GM21619 (cell line): ENCODE measurements around the gene SEZ6L.

ENCODE experiments used
- ATAC-seq: cut with Tn5 transposase; IDR thresholded peaks from one replicate; pipeline ENCODE4 v1.9.1; 2021; ENCODE audit not compliant: unreplicated experiment

SEZ6L gene

GRCh38 chr22:26174280-26174679 is 5.0 kb downstream of the SEZ6L start:
- ATAC-seq, result no peak

GRCh38 chr22:26182723-26183122 is 13.5 kb downstream of the SEZ6L start:
- ATAC-seq, result no peak

GRCh38 chr22:26185190-26185589 is 15.9 kb downstream of the SEZ6L start:
- no peak for ATAC-seq

GRCh38 chr22:26188341-26188740 is 19.1 kb downstream of the SEZ6L start:
- no peak for ATAC-seq

GRCh38 chr22:26194313-26194712 is 25.1 kb downstream of the SEZ6L start:
- no peak for ATAC-seq

- ATAC-seq, result no peak
These were observed 25.6 kb downstream of the SEZ6L start for GRCh38 chr22:26194877-26195276.

GRCh38 chr22:26196657-26197056 is 27.4 kb downstream of the SEZ6L start:
- ATAC-seq, result no peak

- no peak for ATAC-seq
These were observed 28.2 kb downstream of the SEZ6L start for GRCh38 chr22:26197425-26197824.

GRCh38 chr22:26199665-26200064 is 30.4 kb downstream of the SEZ6L start:
- no peak for ATAC-seq

- ATAC-seq, result no peak
These were observed 33.1 kb downstream of the SEZ6L start for GRCh38 chr22:26202280-26202924.

GRCh38 chr22:26205494-26205893 is 36.2 kb downstream of the SEZ6L start:
- no peak for ATAC-seq

- no peak for ATAC-seq
These were observed 41.1 kb downstream of the SEZ6L start for GRCh38 chr22:26210334-26210733.

- no peak for ATAC-seq
These were observed 44.6 kb downstream of the SEZ6L start for GRCh38 chr22:26213826-26214225.

GRCh38 chr22:26214466-26214865 is 45.2 kb downstream of the SEZ6L start:
- ATAC-seq, result no peak

GRCh38 chr22:26215736-26216135 is 46.5 kb downstream of the SEZ6L start:
- no peak for ATAC-seq

- ATAC-seq, result no peak
These were observed 55.9 kb downstream of the SEZ6L start for GRCh38 chr22:26225207-26225606.

- ATAC-seq, result no peak
These were observed 57.5 kb downstream of the SEZ6L start for GRCh38 chr22:26226538-26227297.

- no peak for ATAC-seq
These were observed 60.6 kb downstream of the SEZ6L start for GRCh38 chr22:26229910-26230309.

GRCh38 chr22:26234296-26234695 is 65.0 kb downstream of the SEZ6L start:
- no peak for ATAC-seq

- ATAC-seq, result no peak
These were observed 66.7 kb downstream of the SEZ6L start for GRCh38 chr22:26235792-26236487.

GRCh38 chr22:26236991-26237390 is 67.7 kb downstream of the SEZ6L start:
- no peak for ATAC-seq

GRCh38 chr22:26238596-26238995 is 69.3 kb downstream of the SEZ6L start:
- ATAC-seq, result no peak
